Measurements from ENCODE around the gene TNFRSF13B.

TNFRSF13B gene

GRCh38 chr17:16952401-16952800, 19.5 kb downstream of the TNFRSF13B start:
- no peak for DNase-seq

GRCh38 chr17:16950488-16950887, 21.4 kb downstream of the TNFRSF13B start:
- no peak for DNase-seq

- DNase-seq, result no peak
Observed at GRCh38 chr17:16948587-16949376, 23.1 kb downstream of the TNFRSF13B start.

- DNase-seq, result no peak
Observed at GRCh38 chr17:16947470-16947869, 24.4 kb downstream of the TNFRSF13B start.

GRCh38 chr17:16945663-16946218, 26.2 kb downstream of the TNFRSF13B start:
- no peak for DNase-seq

GRCh38 chr17:16945136-16945482, 26.8 kb downstream of the TNFRSF13B start:
- DNase-seq, result no peak

DNA sequence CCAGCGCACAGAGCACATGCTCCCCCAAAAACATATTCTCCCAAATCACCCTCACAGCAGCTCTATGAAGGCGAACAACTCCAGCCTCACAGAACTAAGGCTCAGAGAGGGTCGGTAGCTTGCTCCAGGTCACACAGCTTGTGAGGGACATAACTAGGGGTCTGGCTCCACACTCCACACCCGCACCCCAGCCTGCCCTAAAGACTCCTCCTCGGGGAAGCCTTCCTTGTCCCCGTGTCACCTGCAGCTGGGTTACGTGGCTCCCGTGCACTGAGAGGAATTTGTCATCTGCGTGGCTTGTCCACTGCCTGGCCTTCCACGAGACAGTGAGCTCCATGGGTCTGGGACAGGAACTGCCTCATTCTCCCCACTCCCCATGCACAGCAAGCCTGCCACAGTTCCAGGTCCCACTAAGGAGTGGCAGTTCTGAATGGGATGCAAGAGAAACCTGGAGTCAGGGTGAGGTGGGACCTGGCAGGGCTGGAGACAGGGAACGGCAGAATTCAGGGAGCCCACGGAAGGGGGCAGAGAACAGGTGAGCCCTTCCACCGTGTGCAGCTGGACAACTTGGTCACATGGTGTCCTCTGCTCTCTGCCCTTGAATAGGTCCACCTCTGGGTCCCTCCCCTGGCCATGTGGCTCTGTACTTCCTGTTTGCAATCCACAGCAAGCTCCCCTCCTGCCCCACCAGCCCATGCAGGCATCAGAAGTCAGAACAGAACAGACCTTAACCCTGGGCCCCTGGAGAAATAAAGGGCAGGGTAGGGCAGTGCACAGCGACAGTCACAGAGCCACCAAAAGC, 27.4 kb downstream of the TNFRSF13B start:
- no peak for DNase-seq

DNA sequence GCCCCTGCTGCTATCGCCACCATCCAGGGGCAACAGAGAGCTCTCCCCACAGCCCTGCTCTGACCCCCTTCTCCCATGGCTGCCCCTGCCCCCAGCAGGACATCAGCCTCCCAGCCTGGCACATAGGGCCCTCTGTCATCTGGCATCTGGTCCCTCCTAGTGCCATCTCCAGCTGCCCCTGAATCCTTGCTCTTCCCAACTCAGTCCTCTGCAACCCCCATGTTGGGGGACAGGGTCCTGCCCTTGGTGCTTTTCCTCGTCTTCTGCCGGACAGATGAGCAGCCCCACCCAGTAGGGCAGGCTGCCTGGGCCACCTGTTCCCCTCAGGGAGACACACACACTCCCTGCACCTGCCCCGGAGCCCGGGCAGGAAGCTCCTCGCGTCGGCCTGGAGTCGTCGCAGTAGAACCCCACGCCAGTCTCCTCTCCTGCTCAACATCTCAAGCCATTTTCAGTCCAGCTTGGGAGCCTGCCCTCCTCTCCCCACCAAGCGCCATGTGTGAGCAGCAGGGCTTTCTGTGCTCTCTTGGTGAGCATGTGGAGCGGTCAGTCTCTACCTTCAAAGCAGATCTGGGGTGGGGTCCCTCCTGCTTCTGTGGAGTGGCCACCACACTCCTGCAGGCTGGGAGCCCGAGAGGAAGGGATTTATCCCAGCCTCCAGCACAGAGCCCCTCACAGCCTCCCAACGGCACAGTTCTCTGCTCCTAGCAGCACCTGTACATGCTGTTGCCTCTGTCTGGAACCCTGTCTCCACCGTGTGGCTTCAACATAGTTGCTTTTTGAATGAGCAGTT, 28.2 kb downstream of the TNFRSF13B start:
- no peak for DNase-seq

DNA sequence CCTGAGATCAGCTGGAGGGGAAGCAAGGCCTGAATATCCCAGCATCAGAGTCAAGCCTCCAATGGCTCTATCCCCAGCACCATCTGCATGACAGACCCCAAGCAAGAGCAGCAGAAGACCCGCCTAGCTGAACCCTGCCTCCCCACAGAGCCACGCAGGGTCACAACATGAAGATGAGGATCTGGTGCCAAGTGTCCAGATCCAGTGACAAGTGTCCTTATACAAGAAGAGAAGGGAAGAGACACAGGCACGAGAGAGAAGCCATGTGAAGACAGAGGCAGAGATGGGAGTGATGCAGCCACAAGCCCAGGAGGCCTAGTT, 28.9 kb downstream of the TNFRSF13B start:
- DNase-seq, result no peak

- DNase-seq, result no peak
Observed at GRCh38 chr17:16942141-16943031, 29.5 kb downstream of the TNFRSF13B start.

DNA sequence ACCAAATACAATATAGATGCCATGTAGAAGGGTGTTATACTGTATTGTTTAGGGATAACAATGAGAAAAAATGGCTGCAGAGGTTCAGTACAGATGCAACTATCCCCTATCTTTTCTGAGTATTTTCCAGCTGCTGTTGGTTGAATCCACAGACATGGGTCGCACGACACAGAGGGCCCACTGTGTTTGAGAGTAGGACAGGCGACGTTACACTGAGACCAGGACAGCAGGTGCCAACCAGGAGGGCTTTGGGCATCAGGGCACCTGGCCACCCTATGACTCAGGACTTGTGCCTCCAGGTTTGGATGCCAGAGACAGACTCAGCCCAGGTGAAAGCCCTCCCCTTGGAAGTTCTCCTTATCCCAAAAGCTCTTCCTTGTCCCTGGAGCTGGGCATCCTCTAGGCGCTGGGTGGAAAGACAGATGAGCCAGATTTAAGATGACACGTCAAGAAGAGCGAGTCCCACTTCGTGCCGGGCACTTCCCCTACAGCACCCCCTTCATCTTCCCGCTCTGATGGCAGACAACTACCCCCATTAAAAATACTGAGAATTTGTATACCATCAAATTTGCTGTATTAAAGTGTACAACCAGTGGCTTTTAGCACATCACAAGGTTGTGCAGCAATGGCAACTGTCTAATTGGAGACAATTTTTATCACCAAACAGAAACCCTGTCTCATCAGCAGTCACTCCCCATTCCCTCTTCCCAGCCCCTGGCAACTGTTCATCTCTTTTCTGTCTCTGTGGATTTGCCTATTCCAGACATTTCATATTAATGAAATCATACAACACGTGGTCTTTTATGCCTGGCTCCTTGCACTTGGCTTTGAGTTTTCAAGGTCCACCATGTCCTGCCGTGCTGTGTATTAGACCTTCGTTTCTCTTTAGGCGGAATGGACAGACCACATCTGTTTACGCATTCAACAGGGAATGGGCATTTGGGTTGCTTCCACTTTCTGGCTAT, 30.6 kb downstream of the TNFRSF13B start:
- DNase-seq, result no peak

DNA sequence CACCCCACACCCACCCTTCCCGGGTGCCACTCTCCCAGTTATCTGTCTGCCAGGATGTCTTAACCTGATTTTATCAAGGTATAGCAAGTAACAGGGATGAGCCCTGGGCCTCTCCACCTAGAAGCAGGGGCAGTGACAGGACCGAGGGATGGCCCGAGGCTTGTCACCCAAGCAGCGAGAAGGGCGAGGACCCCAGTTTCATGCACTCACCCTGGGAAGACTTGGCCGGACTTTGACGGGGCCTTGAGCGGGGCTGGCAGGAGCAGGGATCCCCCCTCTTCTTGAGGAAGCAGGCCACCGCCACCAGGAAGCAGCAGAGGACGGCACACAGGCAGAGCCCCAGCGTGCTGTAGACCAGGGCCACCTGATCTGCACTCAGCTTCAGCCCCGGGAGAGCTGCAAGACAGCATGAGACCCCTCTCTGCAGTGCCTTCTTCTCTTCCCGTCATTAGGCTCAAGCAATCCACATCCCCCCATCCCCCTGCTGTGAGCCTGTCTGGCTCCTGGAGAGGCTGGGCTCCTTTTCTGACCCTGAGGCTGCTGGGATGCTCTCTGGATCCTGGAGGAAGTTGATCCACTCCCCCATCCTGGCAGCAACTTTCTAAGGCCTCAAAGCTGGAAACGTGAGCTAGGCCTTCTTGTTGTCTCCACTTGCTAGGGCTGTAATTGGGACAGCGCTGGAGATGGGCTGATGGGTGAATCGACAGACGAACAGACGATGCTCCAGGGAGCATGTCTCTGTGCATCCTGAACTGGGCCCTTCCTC, 31.6 kb downstream of the TNFRSF13B start:
- no peak for DNase-seq

- no peak for DNase-seq
Observed at GRCh38 chr17:16939606-16940115, 32.3 kb downstream of the TNFRSF13B start.

GRCh38 chr17:16939208-16939576, 32.7 kb downstream of the TNFRSF13B start:
- no peak for DNase-seq

DNA sequence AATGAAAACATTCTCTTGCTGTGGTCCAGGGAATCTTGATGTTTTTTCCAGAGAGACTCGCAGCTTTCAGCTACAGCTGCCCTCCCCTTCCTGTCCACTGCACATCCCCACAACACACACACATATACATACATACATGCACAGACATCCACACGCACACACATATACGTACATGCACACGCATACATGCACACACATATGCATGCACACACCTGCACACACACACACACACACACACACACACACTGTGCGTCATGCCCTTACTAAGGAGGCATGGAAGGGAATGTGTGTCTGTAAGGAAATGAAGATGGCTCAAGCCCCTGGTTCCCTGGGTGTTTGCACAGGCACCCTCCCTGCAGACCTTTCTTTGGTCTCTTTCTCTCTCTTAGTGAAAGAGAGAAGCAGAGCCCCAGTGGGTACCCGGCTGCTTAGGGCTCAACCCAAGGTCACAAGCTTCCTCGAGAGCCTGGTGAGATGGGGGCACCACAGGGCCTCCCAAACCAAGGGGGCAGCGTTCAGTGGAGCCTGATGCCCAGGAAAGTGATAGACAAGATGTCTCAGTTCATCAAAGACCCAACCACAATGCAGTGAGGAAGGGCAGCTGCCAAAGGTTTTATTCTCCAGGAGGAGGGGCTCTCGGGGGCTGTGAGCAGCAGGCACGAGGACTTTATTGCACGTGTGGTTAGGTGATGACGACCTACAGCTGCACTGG, 33.3 kb downstream of the TNFRSF13B start:
- no peak for DNase-seq

DNA sequence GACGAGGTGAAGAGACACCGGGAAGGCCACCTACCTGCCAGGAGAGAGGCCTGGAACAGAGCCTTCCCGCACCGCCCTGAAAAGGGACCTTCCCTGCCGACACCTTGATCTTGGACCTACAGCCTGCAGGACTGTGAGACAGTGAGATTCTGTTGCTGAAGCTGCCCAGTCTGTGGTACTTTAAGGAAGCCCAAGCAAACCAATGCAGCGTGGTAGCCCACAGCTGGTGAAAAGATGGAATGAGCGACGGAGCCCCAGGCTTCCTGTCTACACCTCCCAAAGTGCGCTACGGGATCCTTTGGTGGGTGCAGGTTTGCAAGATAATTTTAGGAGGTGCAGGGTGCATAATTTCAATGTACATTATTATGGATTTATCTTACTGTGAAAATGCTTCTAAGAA, 33.9 kb downstream of the TNFRSF13B start:
- no peak for DNase-seq

- DNase-seq, result no peak
Observed at GRCh38 chr17:16937431-16937830, 34.5 kb downstream of the TNFRSF13B start.

GRCh38 chr17:16936536-16937310, 35.2 kb downstream of the TNFRSF13B start:
- no peak for DNase-seq

DNA sequence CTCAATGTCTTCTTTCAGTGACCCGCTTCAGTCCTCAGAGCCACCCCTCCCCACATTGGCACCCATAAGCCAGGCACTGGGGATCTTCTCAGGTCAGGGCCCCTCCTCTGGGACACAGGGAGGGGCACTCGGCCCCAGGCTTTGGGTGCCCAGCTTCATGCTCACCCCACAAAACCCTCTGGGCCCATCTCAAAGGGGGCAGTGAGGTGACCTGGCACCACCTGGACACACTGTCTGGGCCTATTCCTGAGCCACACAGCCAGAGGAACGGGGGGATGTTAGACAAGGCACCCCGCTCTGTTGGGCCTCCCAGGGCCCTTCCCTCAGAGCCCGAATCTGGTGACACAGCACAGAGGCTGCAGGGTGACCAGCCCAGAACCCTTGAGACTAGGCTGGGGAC, 36.1 kb downstream of the TNFRSF13B start:
- DNase-seq, result no peak

Data from inflammatory macrophage treated with lipopolysaccharide for 1 hour (primary cell).